ENCODE measurements around the gene EXOC3L1.
A peak's percentile ranks its signal among the peaks of the same experiment; 100 is the strongest.

- TF ChIP-seq POLR2A (IDR thresholded peaks at IDR 0.05) (no peak), CTCF (IDR thresholded peaks at IDR 0.05) (peak in 4 of 12 donors; percentile 7 to 25 (median 12))
Observed at GRCh38 chr16:67150047-67150832, 39.7 kb downstream of the EXOC3L1 start.
